ENCODE results near the gene CTNNA2.

Gene CTNNA2

GRCh38 chr2:80302001-80302313 lies 789.1 kb downstream of the CTNNA2 start:
- no peak for TF ChIP-seq TCF4 (CRISPR knock-in tag; IDR thresholded peaks at IDR 0.05; ENCODE audit: borderline replicate concordance)
- no peak for TF ChIP-seq ZNF70 (CRISPR knock-in tag; IDR thresholded peaks at IDR 0.05)
- no peak for TF ChIP-seq GLIS3 (CRISPR knock-in tag; IDR thresholded peaks at IDR 0.05)
- TF ChIP-seq ARNTL (CRISPR knock-in tag; IDR thresholded peaks at IDR 0.05; ENCODE audit: borderline replicate concordance, low read depth): no peak
- no peak for TF ChIP-seq ESRRG (CRISPR knock-in tag; IDR thresholded peaks at IDR 0.05)
- TF ChIP-seq POU6F1 (CRISPR knock-in tag; IDR thresholded peaks at IDR 0.05; ENCODE audit: borderline replicate concordance, low read depth): no peak
- no peak for TF ChIP-seq SNAI2 (CRISPR knock-in tag; IDR thresholded peaks at IDR 0.05)
- TF ChIP-seq RARB (CRISPR knock-in tag; IDR thresholded peaks at IDR 0.05): no peak
- no peak for TF ChIP-seq ZFP3 (CRISPR knock-in tag; IDR thresholded peaks at IDR 0.05)
- TF ChIP-seq ZNF565 (CRISPR knock-in tag; conservative IDR thresholded peaks at IDR 0.05; ENCODE audit: low read depth): no peak
- no peak for TF ChIP-seq BACH2 (CRISPR knock-in tag; IDR thresholded peaks at IDR 0.05; ENCODE audit: borderline replicate concordance)
- TF ChIP-seq ZFP30 (CRISPR knock-in tag; IDR thresholded peaks at IDR 0.05): no peak
- TF ChIP-seq, protein P1, sequence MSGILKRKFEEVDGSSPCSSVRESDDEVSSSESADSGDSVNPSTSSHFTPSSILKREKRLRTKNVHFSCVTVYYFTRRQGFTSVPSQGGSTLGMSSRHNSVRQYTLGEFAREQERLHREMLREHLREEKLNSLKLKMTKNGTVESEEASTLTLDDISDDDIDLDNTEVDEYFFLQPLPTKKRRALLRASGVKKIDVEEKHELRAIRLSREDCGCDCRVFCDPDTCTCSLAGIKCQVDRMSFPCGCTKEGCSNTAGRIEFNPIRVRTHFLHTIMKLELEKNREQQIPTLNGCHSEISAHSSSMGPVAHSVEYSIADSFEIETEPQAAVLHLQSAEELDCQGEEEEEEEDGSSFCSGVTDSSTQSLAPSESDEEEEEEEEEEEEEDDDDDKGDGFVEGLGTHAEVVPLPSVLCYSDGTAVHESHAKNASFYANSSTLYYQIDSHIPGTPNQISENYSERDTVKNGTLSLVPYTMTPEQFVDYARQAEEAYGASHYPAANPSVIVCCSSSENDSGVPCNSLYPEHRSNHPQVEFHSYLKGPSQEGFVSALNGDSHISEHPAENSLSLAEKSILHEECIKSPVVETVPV (CRISPR knock-in tag; IDR thresholded peaks at IDR 0.05): no peak
- TF ChIP-seq ZNF8 (CRISPR knock-in tag; IDR thresholded peaks at IDR 0.05): no peak
- TF ChIP-seq, protein P2, sequence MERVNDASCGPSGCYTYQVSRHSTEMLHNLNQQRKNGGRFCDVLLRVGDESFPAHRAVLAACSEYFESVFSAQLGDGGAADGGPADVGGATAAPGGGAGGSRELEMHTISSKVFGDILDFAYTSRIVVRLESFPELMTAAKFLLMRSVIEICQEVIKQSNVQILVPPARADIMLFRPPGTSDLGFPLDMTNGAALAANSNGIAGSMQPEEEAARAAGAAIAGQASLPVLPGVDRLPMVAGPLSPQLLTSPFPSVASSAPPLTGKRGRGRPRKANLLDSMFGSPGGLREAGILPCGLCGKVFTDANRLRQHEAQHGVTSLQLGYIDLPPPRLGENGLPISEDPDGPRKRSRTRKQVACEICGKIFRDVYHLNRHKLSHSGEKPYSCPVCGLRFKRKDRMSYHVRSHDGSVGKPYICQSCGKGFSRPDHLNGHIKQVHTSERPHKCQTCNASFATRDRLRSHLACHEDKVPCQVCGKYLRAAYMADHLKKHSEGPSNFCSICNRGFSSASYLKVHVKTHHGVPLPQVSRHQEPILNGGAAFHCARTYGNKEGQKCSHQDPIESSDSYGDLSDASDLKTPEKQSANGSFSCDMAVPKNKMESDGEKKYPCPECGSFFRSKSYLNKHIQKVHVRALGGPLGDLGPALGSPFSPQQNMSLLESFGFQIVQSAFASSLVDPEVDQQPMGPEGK (CRISPR knock-in tag; IDR thresholded peaks at IDR 0.05; ENCODE audit: borderline replicate concordance): no peak
- no peak for TF ChIP-seq ZC3H10 (CRISPR knock-in tag; IDR thresholded peaks at IDR 0.05)
- no peak for TF ChIP-seq PPARA (CRISPR knock-in tag; IDR thresholded peaks at IDR 0.05; ENCODE audit: borderline replicate concordance)
- TF ChIP-seq OSR1 (CRISPR knock-in tag; IDR thresholded peaks at IDR 0.05): no peak
- ATAC-seq: no peak

- TF ChIP-seq ZNF70 (CRISPR knock-in tag; IDR thresholded peaks at IDR 0.05) (no peak), RARB (CRISPR knock-in tag; IDR thresholded peaks at IDR 0.05) (no peak), BACH2 (CRISPR knock-in tag; IDR thresholded peaks at IDR 0.05; ENCODE audit: borderline replicate concordance) (no peak), ARNTL (CRISPR knock-in tag; IDR thresholded peaks at IDR 0.05; ENCODE audit: borderline replicate concordance, low read depth) (no peak), ZFP3 (CRISPR knock-in tag; IDR thresholded peaks at IDR 0.05) (no peak), TCF4 (CRISPR knock-in tag; IDR thresholded peaks at IDR 0.05; ENCODE audit: borderline replicate concordance) (no peak), ZNF8 (CRISPR knock-in tag; IDR thresholded peaks at IDR 0.05) (no peak), ZFP30 (CRISPR knock-in tag; IDR thresholded peaks at IDR 0.05) (no peak), TOX (CRISPR knock-in tag; IDR thresholded peaks at IDR 0.05; ENCODE audit: borderline replicate concordance) (no peak), ZNF565 (CRISPR knock-in tag; conservative IDR thresholded peaks at IDR 0.05; ENCODE audit: low read depth) (no peak), OSR1 (CRISPR knock-in tag; IDR thresholded peaks at IDR 0.05) (no peak), ESRRG (CRISPR knock-in tag; IDR thresholded peaks at IDR 0.05) (no peak), POU6F1 (CRISPR knock-in tag; IDR thresholded peaks at IDR 0.05; ENCODE audit: borderline replicate concordance, low read depth) (no peak)
- TF ChIP-seq, protein P1 (CRISPR knock-in tag; IDR thresholded peaks at IDR 0.05): no peak
- ATAC-seq: no peak
Measured at GRCh38 chr2:80302314-80303005, 789.6 kb downstream of the CTNNA2 start.
